Mammary epithelial cell (primary cell): ENCODE results near the gene PAFAH2.

Experiments used
- EZH2 ChIP-seq: IDR thresholded peaks from 2 replicates; pipeline ENCODE4 v1.6.1; 2012; ENCODE audit warnings: low read length, inconsistent platforms, borderline replicate concordance
- TF ChIP-seq, protein P1 (sequence below), 2 donors: IDR thresholded peaks in 1 of 2; conservative IDR thresholded peaks in 1 of 2; 2 replicates each; pipeline ENCODE4 v1.5.1; 2011 to 2012; ENCODE audit warnings: inconsistent platforms in 2 of 2, low read length in 2 of 2, mild to moderate bottlenecking in 2 of 2, control low read depth in 1 of 2, low read depth in 1 of 2; ENCODE audit not compliant: insufficient read depth in 1 of 2; ENCODE audit errors: extremely low read depth in 1 of 2

DNA sequence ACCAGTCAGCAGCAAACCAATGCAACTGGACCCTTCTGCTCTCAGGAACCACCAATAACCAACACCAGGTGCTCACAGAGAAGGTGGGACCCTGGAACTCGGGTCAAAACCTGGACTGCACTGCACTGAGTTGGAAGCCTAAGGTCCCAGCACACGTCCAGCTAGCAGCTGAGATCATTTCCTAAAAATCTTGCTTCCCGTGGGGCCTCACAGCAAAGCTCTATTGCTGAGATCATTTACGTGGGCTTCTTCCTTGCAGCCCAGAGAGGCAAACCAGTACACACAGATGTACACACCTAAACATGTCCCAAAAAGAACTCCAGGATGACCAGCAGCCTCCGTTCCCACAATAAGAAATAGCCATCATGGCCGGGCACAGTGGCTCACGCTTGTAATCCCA lies 68.8 kb downstream of the PAFAH2 start:
- TF ChIP-seq, protein P1, sequence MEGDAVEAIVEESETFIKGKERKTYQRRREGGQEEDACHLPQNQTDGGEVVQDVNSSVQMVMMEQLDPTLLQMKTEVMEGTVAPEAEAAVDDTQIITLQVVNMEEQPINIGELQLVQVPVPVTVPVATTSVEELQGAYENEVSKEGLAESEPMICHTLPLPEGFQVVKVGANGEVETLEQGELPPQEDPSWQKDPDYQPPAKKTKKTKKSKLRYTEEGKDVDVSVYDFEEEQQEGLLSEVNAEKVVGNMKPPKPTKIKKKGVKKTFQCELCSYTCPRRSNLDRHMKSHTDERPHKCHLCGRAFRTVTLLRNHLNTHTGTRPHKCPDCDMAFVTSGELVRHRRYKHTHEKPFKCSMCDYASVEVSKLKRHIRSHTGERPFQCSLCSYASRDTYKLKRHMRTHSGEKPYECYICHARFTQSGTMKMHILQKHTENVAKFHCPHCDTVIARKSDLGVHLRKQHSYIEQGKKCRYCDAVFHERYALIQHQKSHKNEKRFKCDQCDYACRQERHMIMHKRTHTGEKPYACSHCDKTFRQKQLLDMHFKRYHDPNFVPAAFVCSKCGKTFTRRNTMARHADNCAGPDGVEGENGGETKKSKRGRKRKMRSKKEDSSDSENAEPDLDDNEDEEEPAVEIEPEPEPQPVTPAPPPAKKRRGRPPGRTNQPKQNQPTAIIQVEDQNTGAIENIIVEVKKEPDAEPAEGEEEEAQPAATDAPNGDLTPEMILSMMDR (conservative IDR thresholded peaks at IDR 0.05 in 1 of 2, IDR thresholded peaks at IDR 0.05 in 1 of 2; ENCODE audit: extremely low read depth in 1 of 2, insufficient read depth in 1 of 2, low read depth in 1 of 2, low read length in 2 of 2) = no peak
- no peak for TF ChIP-seq EZH2
